D721Med (cell line): ENCODE data around the gene CORO2A.

Experiments used
- DNase-seq: peaks from one replicate; pipeline ENCODE4 v3.0.0; 2011; ENCODE audit warnings: low spot score; ENCODE audit not compliant: insufficient read length
- FAIRE-seq: peaks from 2 replicates; lab custom pipeline; 2011; peaks lifted over from hg19 to GRCh38; lab: Jason Lieb, UNC
- CTCF ChIP-seq: IDR thresholded peaks from 2 replicates; pipeline ENCODE4 v1.5.1; 2012; ENCODE audit warnings: mild to moderate bottlenecking, control low read depth; ENCODE audit not compliant: insufficient read depth; ENCODE audit errors: missing control alignments

Gene CORO2A

DNA sequence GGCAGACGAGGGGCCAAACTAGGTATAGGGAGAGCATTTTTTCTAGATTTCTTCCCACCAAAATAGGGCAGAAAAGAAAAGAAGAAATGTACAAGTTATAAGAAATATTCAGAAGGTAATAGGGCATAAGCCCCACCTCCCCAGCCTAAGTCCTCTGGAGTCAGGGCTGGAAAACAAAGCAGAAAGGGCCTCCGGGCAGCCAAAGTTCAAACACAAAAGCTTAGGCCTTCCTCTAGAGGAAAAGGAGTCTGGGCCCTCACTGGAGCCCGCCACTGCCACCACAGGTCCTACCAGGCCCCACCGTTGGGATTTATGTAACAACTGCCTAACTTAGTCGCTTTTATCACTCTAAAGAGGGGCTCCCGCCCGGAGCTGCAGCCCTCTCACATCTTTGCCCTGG, 35.4 kb upstream of the CORO2A start:
- no peak for TF ChIP-seq CTCF
- DNase-seq (no peak), FAIRE-seq (no peak)

GRCh38 chr9:98226957-98227356, 34.5 kb upstream of the CORO2A start:
- no peak for DNase-seq
- TF ChIP-seq CTCF = no peak
- FAIRE-seq = no peak

DNA sequence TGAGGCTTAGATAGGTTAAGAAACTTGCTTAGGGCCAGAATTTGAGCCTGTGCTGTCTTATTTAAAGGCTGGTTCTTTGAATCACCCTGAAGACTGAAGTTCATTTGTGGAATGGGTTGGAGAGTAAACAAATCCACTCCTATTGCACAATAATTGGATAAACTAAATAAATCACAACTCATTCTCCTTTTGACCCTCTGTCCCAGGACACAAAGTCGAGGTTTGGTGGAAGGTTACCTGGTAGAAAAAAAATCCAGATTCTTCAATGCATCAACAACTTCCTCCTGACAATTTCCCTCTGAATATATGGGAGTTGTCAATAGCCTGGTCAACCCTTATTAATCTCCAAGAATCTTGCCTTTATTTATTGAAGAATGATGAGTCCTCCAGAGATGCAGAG, 34.1 kb upstream of the CORO2A start:
- FAIRE-seq = no peak
- TF ChIP-seq CTCF = no peak
- DNase-seq = no peak

DNA sequence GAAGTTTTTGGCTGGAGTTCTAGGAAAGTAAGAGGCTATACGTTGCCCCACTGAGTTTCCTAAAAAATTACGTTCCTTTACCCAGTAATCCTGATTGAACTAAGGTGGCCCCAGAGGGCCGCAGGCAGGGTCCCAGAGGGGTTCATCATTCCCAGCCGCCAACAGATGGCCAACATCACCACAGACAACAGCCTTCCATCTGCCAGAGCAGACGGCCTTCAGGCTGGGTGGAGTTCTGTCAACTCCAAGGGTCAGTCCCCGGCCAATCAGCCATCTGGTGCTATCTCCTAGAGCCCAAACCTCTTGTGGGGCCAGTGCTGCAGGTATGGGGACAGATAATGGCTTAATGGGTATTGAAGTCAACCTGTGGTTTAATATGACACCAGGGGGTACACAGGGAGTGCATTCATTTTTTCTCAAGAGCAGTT, 32.6 kb upstream of the CORO2A start:
- DNase-seq (no peak), FAIRE-seq (no peak)
- TF ChIP-seq CTCF = no peak

GRCh38 chr9:98222885-98223691, 30.7 kb upstream of the CORO2A start:
- no peak for TF ChIP-seq CTCF
- DNase-seq (no peak), FAIRE-seq (no peak)

DNA sequence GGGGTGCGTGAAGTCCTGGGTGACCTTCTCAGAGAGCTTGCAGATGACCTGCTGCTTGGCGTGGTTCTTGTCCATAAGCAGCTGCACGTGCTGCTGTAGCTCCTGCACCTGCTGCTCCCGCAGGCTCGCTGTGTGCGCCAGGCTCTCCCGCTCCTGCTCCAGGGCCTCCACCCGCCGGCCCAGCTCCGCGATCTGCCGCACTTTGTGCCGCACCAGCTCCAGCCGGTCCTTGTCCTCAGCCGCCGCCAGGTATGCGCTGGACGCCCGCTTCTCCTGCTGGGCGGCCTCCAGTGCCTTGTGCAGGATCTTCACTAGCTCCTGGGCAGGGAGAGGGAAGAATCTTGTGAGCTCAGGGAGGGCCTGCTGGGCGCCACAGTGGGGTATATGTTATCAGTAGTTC, 28.5 kb upstream of the CORO2A start:
- FAIRE-seq (no peak), DNase-seq (no peak)
- TF ChIP-seq CTCF = no peak

- FAIRE-seq = no peak
- TF ChIP-seq CTCF = no peak
- DNase-seq = no peak
Measured at GRCh38 chr9:98219794-98220370, 27.4 kb upstream of the CORO2A start.
